DND-41 (cell line): ENCODE data around the gene PITPNM3.

ENCODE experiments used
- ATAC-seq: fragments of 200-7000 bp; cut with Tn5 transposase; 3 replicates; pipeline ENCODE4 v1.9.1; 2021; ENCODE audit warnings: low read depth; ENCODE audit not compliant: insufficient read depth
- DNase-seq: peaks from one replicate; pipeline ENCODE4 v3.0.0-alpha.2; 2020
- H2AFZ ChIP-seq: 2 replicates; pipeline ENCODE4 v1.6.0; 2012; ENCODE audit warnings: low read depth, low read length
- H3K27ac ChIP-seq: 2 replicates; pipeline ENCODE4 v1.5.1; 2012; ENCODE audit warnings: low read length, inconsistent platforms
- H3K27me3 ChIP-seq: fragments of 200-600 bp; sonication (generic); 2 replicates; pipeline ENCODE4 v1.6.0; 2012; ENCODE audit warnings: low read length, mild to moderate bottlenecking, inconsistent platforms; ENCODE audit not compliant: insufficient read depth, poor library complexity
- H3K36me3 ChIP-seq: 2 replicates; pipeline ENCODE4 v1.5.1; 2012; ENCODE audit warnings: low read length, inconsistent platforms; ENCODE audit not compliant: insufficient read depth
- H3K4me1 ChIP-seq: 2 replicates; pipeline ENCODE4 v1.5.1; 2012; ENCODE audit warnings: mild to moderate bottlenecking, low read length; ENCODE audit not compliant: insufficient read depth
- H3K4me2 ChIP-seq: 2 replicates; pipeline ENCODE4 v1.6.0; 2012; ENCODE audit warnings: mild to moderate bottlenecking, moderate library complexity, low read length, inconsistent platforms; ENCODE audit not compliant: insufficient read depth
- H3K4me3 ChIP-seq, 2 experiments: fragments of 200-600 bp in 1 of 2; shearing (Covaris generic) in 1 of 2; 2 replicates each; pipeline ENCODE4 v1.5.1; 2012 to 2016; ENCODE audit warnings: inconsistent platforms in 2 of 2, low read length in 2 of 2, mild to moderate bottlenecking in 2 of 2, low read depth in 1 of 2, moderate library complexity in 1 of 2
- H3K79me2 ChIP-seq: 2 replicates; pipeline ENCODE4 v1.6.0; 2012; ENCODE audit warnings: low read length, inconsistent platforms; ENCODE audit not compliant: insufficient read depth
- H3K9ac ChIP-seq: 2 replicates; pipeline ENCODE4 v1.6.0; 2012; ENCODE audit warnings: low read depth, mild to moderate bottlenecking, inconsistent platforms, low read length, moderate library complexity
- H3K9me3 ChIP-seq: 2 replicates; pipeline ENCODE4 v1.5.1; 2012; ENCODE audit warnings: low read length, moderate library complexity, mild to moderate bottlenecking, inconsistent platforms; ENCODE audit not compliant: insufficient read depth, severe bottlenecking
- H4K20me1 ChIP-seq: 2 replicates; pipeline ENCODE4 v1.6.0; 2012; ENCODE audit warnings: low read length; ENCODE audit not compliant: insufficient read depth
- EZH2 ChIP-seq: IDR thresholded peaks from 3 replicates; pipeline ENCODE4 v1.6.1; 2012; ENCODE audit warnings: borderline replicate concordance, low read depth, mild to moderate bottlenecking, moderate library complexity, low read length, inconsistent platforms; ENCODE audit not compliant: severe bottlenecking
- TF ChIP-seq, protein P1 (sequence below): IDR thresholded peaks from 2 replicates; pipeline ENCODE4 v1.5.1; 2012; ENCODE audit warnings: borderline replicate concordance, low read length, moderate library complexity, mild to moderate bottlenecking; ENCODE audit not compliant: poor library complexity, severe bottlenecking; ENCODE audit errors: extremely low read depth

The PITPNM3 gene

DNA sequence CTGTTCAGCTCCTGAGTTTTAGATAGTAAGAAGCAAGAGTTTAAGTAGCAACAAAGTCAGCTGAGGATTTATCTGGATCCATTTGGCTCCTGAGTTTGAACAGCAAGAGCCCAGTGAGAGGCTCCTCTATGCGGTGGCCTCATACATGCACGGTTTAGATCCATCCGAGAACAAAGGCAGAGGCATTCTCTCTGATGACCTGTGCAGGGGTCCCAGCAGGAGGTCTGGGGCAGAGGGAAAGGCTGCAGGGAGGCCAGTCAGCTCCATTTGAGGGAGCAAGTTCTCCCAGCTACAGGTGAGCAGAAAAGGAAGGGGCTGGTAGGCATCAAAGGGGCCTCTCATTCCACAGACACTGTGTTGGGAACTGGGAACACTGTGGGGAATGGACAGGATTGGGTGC, 16.5 kb downstream of the PITPNM3 start:
- Histone ChIP-seq H3K36me3 (no peaks in the 10 kb centered on the region), H3K9ac (no peak overlapping the region), H3K9me3 (peaks cover 4% of the 10 kb centered on the region), H3K79me2 (no peaks in the 10 kb centered on the region), H4K20me1 (no peaks in the 10 kb centered on the region), H2AFZ (no peak overlapping the region), H3K27ac (no peak overlapping the region), H3K4me2 (no peak overlapping the region), H3K4me1 (no peaks in the 10 kb centered on the region), H3K27me3 (no peaks in the 10 kb centered on the region), H3K4me3 (no peak overlapping the region)
- no peak for ATAC-seq
- no peak for DNase-seq
- TF ChIP-seq EZH2 = no peak
- TF ChIP-seq, protein P1, sequence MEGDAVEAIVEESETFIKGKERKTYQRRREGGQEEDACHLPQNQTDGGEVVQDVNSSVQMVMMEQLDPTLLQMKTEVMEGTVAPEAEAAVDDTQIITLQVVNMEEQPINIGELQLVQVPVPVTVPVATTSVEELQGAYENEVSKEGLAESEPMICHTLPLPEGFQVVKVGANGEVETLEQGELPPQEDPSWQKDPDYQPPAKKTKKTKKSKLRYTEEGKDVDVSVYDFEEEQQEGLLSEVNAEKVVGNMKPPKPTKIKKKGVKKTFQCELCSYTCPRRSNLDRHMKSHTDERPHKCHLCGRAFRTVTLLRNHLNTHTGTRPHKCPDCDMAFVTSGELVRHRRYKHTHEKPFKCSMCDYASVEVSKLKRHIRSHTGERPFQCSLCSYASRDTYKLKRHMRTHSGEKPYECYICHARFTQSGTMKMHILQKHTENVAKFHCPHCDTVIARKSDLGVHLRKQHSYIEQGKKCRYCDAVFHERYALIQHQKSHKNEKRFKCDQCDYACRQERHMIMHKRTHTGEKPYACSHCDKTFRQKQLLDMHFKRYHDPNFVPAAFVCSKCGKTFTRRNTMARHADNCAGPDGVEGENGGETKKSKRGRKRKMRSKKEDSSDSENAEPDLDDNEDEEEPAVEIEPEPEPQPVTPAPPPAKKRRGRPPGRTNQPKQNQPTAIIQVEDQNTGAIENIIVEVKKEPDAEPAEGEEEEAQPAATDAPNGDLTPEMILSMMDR = no peak

DNA sequence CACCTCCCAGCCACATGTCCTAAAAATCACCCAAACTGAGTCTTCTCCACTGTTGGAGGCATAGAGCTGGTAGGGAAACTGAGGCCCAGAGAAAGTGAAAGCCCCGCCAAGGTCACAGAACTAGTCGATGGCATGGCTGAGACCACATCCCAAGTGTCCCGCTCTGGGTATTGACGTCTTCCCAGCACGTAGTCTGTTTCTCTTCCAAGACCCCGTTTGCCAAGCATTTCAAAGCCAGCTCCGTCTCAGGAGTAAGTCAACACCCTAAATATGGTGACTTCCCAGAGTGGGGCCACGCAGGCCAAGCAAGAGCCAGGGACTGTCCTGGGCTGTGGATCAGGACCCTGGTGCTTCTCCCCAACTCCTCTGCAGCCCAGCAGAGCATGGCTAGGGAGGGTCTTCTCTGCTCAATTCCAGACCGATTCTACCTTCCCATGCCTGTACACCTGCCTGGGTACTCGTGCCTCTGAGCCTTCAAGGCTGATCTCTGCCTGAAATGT, 19.7 kb downstream of the PITPNM3 start:
- TF ChIP-seq, protein P1 = no peak
- TF ChIP-seq EZH2 = no peak
- Histone ChIP-seq H3K36me3 (no peaks in the 10 kb centered on the region), H3K4me2 (no peak overlapping the region), H3K79me2 (no peaks in the 10 kb centered on the region), H2AFZ (no peak overlapping the region), H3K9ac (no peak overlapping the region), H3K9me3 (peaks cover 4% of the 10 kb centered on the region), H3K27ac (no peak overlapping the region), H3K4me1 (no peaks in the 10 kb centered on the region), H3K27me3 (no peaks in the 10 kb centered on the region), H3K4me3 (no peak overlapping the region), H4K20me1 (no peaks in the 10 kb centered on the region)
- no peak for ATAC-seq
- DNase-seq = no peak

DNA sequence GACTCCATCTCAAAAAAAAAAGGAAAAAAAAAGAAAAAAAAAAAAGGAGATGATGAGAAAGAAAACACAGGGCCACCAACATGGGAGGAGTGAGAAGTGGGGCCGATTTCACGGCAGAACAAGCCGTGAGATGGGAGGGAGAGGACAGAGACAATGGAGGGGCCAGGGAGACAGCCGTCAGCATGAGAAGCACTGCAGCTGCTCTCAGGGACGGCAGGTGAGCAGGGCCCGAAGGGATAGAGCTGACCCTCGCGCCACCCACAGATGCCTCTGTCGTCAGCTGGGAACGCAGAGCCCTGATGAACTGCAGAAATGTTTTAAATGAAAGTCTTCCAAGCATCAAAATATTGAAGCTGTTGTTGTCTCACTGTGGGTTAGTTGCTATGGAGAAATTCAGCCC, 20.3 kb downstream of the PITPNM3 start:
- H3K27me3 ChIP-seq = no peaks in the 10 kb centered on the region
- ATAC-seq (no peak), DNase-seq (no peak)
- H2AFZ ChIP-seq = no peak overlapping the region
- H4K20me1 ChIP-seq = no peaks in the 10 kb centered on the region
- TF ChIP-seq EZH2 = no peak
- TF ChIP-seq, protein P1 = no peak
- H3K36me3 ChIP-seq = no peaks in the 10 kb centered on the region
- H3K4me1 ChIP-seq = no peaks in the 10 kb centered on the region
- no peak overlapping the region for H3K4me3 ChIP-seq
- no peaks in the 10 kb centered on the region for H3K79me2 ChIP-seq
- no peak overlapping the region for H3K27ac ChIP-seq
- no peak overlapping the region for H3K9ac ChIP-seq
- peaks cover 4% of the 10 kb centered on the region for H3K9me3 ChIP-seq
- no peak overlapping the region for H3K4me2 ChIP-seq

DNA sequence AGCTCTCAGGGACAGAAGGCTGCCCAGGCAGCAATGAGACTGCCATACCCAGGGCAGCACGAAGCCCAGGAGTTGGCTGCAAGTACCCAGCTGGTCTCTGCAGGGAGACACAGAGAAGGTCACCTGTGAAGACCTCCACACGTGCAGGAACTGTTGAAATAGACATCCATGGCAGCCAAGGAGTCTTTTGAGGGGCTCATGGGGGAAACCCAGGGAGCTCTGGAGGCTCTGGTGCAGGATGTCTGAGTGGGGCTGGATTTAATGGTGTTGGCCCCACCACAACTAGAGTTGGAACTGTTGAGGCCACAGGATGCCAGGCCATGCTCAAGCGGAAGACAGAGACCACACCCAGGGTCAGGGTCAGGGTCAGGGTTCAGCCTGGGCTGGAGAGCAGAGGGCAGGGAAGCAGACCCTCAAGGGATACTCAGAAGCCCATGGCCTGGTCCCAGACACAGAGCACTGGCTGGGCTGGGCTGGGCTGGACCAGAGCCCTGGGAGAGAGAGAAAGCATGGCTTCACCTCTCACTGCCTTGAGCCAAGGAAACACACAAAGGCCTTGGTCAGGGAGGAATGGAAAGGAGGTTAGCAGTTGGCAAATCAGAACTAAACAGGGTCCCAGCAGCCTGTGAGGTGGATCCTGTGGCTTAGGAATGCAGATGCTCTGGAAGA, 21.4 kb downstream of the PITPNM3 start:
- no peaks in the 10 kb centered on the region for H3K79me2 ChIP-seq
- no peaks in the 10 kb centered on the region for H3K27me3 ChIP-seq
- H2AFZ ChIP-seq = no peak overlapping the region
- peaks cover 4% of the 10 kb centered on the region for H3K9me3 ChIP-seq
- no peak overlapping the region for H3K4me3 ChIP-seq
- DNase-seq = no peak
- no peaks in the 10 kb centered on the region for H3K4me1 ChIP-seq
- no peaks in the 10 kb centered on the region for H3K36me3 ChIP-seq
- H3K9ac ChIP-seq = no peak overlapping the region
- TF ChIP-seq, protein P1 = no peak
- no peak for TF ChIP-seq EZH2
- ATAC-seq = no peak
- no peaks in the 10 kb centered on the region for H4K20me1 ChIP-seq
- H3K4me2 ChIP-seq = no peak overlapping the region
- no peak overlapping the region for H3K27ac ChIP-seq
